ENCODE results near the gene SPATA2L.

GRCh38 chr16:89712274-89712781 is 10.8 kb upstream of the SPATA2L start:
- TF ChIP-seq POLR2A (IDR thresholded peaks at IDR 0.05) = no peak
- TF ChIP-seq, protein P1, sequence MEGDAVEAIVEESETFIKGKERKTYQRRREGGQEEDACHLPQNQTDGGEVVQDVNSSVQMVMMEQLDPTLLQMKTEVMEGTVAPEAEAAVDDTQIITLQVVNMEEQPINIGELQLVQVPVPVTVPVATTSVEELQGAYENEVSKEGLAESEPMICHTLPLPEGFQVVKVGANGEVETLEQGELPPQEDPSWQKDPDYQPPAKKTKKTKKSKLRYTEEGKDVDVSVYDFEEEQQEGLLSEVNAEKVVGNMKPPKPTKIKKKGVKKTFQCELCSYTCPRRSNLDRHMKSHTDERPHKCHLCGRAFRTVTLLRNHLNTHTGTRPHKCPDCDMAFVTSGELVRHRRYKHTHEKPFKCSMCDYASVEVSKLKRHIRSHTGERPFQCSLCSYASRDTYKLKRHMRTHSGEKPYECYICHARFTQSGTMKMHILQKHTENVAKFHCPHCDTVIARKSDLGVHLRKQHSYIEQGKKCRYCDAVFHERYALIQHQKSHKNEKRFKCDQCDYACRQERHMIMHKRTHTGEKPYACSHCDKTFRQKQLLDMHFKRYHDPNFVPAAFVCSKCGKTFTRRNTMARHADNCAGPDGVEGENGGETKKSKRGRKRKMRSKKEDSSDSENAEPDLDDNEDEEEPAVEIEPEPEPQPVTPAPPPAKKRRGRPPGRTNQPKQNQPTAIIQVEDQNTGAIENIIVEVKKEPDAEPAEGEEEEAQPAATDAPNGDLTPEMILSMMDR (IDR thresholded peaks at IDR 0.05) = no peak

All from tibial nerve (tissue), 3 donors.